OCI-LY7 (cell line): Measurements from ENCODE around the gene RPS3A. TPM values are rescaled to one million over a fixed set of nuclear protein-coding genes. Genes with fewer than 3 reads are reported as not detected.

Source experiments
- BruUV-seq: library from RNA; stranded (reverse); fragments of 400-500 nt; replicated peaks from 2 replicates; lab custom pipeline; 2021; lab: Mats Ljungman, UMichigan
- CTCF ChIA-PET: fragments of 300-600 bp; sonication (Branson Sonifier 250); formaldehyde crosslinking; loops from one replicate; lab custom pipeline; 2022; ENCODE audit warnings: antibody characterized with exemption; ENCODE audit not compliant: unreplicated experiment; lab: Charles Lee
- POLR2A ChIA-PET: fragments of 300-600 bp; sonication (Branson Sonifier 250); formaldehyde crosslinking; loops from one replicate; lab custom pipeline; 2022; ENCODE audit warnings: antibody characterized with exemption; lab: Charles Lee
- DNase-seq: peaks from one replicate; pipeline ENCODE4 v3.0.0-alpha.2; 2015; ENCODE audit warnings: low spot score
- H2AFZ ChIP-seq: fragments of 200-600 bp; sonication (generic), shearing (Covaris generic); 2 replicates; pipeline ENCODE4 v1.6.1; 2014; ENCODE audit warnings: mild to moderate bottlenecking, antibody characterized with exemption, low read length, moderate library complexity
- H3K27ac ChIP-seq: fragments of 200-600 bp; sonication (generic); 2 replicates; pipeline ENCODE4 v1.5.1; 2014; ENCODE audit warnings: mixed run types, low read depth, mild to moderate bottlenecking, moderate library complexity, low read length, inconsistent platforms; ENCODE audit not compliant: poor library complexity, severe bottlenecking
- H3K36me3 ChIP-seq: fragments of 200-600 bp; sonication (generic); 2 replicates; pipeline ENCODE4 v1.6.1; 2014; ENCODE audit warnings: mild to moderate bottlenecking, antibody characterized with exemption, low read length, moderate library complexity, mixed read lengths; ENCODE audit not compliant: insufficient read depth
- H3K4me1 ChIP-seq: fragments of 200-600 bp; sonication (generic); 2 replicates; pipeline ENCODE4 v1.5.1; 2014; ENCODE audit warnings: mild to moderate bottlenecking, low read length; ENCODE audit not compliant: insufficient read depth, poor library complexity, severe bottlenecking
- H3K4me2 ChIP-seq: fragments of 200-600 bp; sonication (generic); 2 replicates; pipeline ENCODE4 v1.6.1; 2014; ENCODE audit warnings: mild to moderate bottlenecking, low read length
- H3K4me3 ChIP-seq: fragments of 200-600 bp; sonication (generic); 2 replicates; pipeline ENCODE4 v1.5.1; 2014; ENCODE audit warnings: mild to moderate bottlenecking, low read depth, low read length; ENCODE audit not compliant: poor library complexity, severe bottlenecking
- H3K79me2 ChIP-seq: fragments of 200-600 bp; sonication (generic); 2 replicates; pipeline ENCODE4 v1.6.1; 2016; ENCODE audit warnings: low read depth, mild to moderate bottlenecking, low read length, moderate library complexity, mixed read lengths; ENCODE audit not compliant: insufficient read depth
- H3K9me2 ChIP-seq: fragments of 200-600 bp; sonication (generic); 2 replicates; pipeline ENCODE4 v1.6.1; 2016; ENCODE audit warnings: mild to moderate bottlenecking, low read length, mixed read lengths; ENCODE audit not compliant: insufficient read depth
- H3K9me3 ChIP-seq: fragments of 200-600 bp; sonication (generic); 2 replicates; pipeline ENCODE4 v1.6.1; 2014; ENCODE audit warnings: mild to moderate bottlenecking, mixed run types, low read length, mixed read lengths
- H4K20me1 ChIP-seq: fragments of 200-600 bp; sonication (generic); 2 replicates; pipeline ENCODE4 v1.6.1; 2014; ENCODE audit warnings: mild to moderate bottlenecking, antibody characterized with exemption, low read length, moderate library complexity, mixed read lengths; ENCODE audit not compliant: insufficient read depth
- EZH2phosphoT487 ChIP-seq: fragments of 200-600 bp; sonication (generic); IDR thresholded peaks from 2 replicates; pipeline ENCODE4 v1.6.1; 2018; ENCODE audit warnings: low read depth, borderline replicate concordance, mild to moderate bottlenecking, mixed run types, antibody characterized with exemption, low read length, moderate library complexity, mixed read lengths
- intact Hi-C: fragments of 100-400 bp; cut with micrococcal nuclease; formaldehyde crosslinking; loops from one replicate; pipeline ENCODE4 v1.10.0; 2022; ENCODE audit not compliant: unreplicated experiment
- total RNA-seq, 2 experiments: library from RNA; depleted of rRNA in 1 of 2; stranded (reverse); fragments of >200 nt in 1 of 2; shearing (Covaris generic) in 1 of 2; gene quantifications; 2 replicates each; pipeline ENCODE4 v1.2.3, GENCODE V29; 2014 to 2022
- TF ChIP-seq, protein P1 (sequence below): fragments of 200-600 bp; sonication (generic); conservative IDR thresholded peaks from 2 replicates; pipeline ENCODE4 v1.5.1; 2014; ENCODE audit warnings: mild to moderate bottlenecking, antibody characterized with exemption, low read length, moderate library complexity, mixed read lengths

Gene RPS3A
- total RNA-seq, 2 experiments from 2014 or later, result 2,759 to 2,852 TPM

DNA sequence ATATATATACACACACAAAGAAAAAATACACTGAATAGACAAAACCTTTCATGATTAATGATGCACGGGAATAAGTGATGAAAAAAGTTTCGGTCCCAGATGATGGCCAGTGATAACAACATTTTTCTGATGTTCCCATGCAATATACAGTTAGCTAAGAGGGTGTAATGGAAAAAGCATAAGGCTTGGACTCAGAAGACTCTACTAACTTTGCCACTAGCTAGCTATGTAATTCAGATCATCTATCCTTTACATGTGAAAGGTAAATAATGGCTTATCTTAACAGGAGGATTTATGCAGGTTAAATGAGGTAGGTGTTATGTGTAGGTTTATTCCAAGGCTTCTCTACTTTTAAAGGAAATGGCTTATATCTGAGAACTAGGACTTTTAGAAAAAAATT is 4.3 kb downstream of the RPS3A start:
- BruUV-seq, result no TSS peak
- no peak for TF ChIP-seq EZH2phosphoT487
- TF ChIP-seq, protein P1, sequence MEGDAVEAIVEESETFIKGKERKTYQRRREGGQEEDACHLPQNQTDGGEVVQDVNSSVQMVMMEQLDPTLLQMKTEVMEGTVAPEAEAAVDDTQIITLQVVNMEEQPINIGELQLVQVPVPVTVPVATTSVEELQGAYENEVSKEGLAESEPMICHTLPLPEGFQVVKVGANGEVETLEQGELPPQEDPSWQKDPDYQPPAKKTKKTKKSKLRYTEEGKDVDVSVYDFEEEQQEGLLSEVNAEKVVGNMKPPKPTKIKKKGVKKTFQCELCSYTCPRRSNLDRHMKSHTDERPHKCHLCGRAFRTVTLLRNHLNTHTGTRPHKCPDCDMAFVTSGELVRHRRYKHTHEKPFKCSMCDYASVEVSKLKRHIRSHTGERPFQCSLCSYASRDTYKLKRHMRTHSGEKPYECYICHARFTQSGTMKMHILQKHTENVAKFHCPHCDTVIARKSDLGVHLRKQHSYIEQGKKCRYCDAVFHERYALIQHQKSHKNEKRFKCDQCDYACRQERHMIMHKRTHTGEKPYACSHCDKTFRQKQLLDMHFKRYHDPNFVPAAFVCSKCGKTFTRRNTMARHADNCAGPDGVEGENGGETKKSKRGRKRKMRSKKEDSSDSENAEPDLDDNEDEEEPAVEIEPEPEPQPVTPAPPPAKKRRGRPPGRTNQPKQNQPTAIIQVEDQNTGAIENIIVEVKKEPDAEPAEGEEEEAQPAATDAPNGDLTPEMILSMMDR, result no peak
- H3K4me3 ChIP-seq, result no peak overlapping the region
- H2AFZ ChIP-seq, result no peak overlapping the region
- H3K9me2 ChIP-seq, result no peaks in the 10 kb centered on the region
- intact Hi-C loops, result no loop called here
- peaks cover 90% of the 10 kb centered on the region for H3K36me3 ChIP-seq
- H3K79me2 ChIP-seq, result peaks cover 59% of the 10 kb centered on the region
- POLR2A ChIA-PET, result no interaction called here
- H4K20me1 ChIP-seq, result peaks cover 33% of the 10 kb centered on the region
- CTCF ChIA-PET, result no interaction called here
- peaks cover 21% of the 10 kb centered on the region for H3K4me1 ChIP-seq
- H3K9me3 ChIP-seq, result no peaks in the 10 kb centered on the region
- DNase-seq, result no peak
- H3K27ac ChIP-seq, result no peak overlapping the region
- H3K4me2 ChIP-seq, result no peak overlapping the region; the same call in 1 of the 2 replicates

DNA sequence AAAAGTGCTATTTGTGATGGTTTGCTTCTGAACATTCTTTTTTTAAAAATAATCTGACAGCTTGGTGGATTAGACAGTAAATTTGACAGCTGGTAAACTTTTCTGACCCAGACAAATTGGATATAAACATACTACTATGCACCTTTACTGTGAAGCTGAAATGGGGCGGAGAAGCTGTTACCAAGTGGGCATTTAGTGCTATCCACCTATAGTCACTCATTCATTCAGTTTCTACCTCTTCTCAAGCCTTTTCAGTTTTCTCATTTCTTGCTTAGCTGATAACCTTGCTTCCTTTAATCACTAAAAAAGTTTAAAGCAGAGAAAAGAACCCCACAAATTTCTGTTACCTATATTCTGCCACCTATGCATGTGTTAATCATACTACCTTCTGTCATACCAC is 5.2 kb downstream of the RPS3A start:
- no peak for TF ChIP-seq EZH2phosphoT487
- TF ChIP-seq, protein P1, result no peak
- Histone ChIP-seq H3K4me1 (peaks cover 16% of the 10 kb centered on the region), H3K79me2 (peaks cover 57% of the 10 kb centered on the region), H3K4me3 (no peak overlapping the region), H3K4me2 (no peak overlapping the region), H2AFZ (no peak overlapping the region), H3K9me3 (no peaks in the 10 kb centered on the region), H3K36me3 (peaks cover 96% of the 10 kb centered on the region), H3K27ac (no peak overlapping the region), H4K20me1 (peaks cover 33% of the 10 kb centered on the region), H3K9me2 (no peaks in the 10 kb centered on the region)
- no peak for DNase-seq
- no TSS peak for BruUV-seq
- ChIA-PET CTCF (no interaction called here), POLR2A (interaction anchor here (0.6 to 1.2 kb wide), 3 partner anchors 10 to 1012 kb away, joined by 3 read pairs; no protein-coding TSS in a partner anchor)
- intact Hi-C loops, result no loop called here

DNA sequence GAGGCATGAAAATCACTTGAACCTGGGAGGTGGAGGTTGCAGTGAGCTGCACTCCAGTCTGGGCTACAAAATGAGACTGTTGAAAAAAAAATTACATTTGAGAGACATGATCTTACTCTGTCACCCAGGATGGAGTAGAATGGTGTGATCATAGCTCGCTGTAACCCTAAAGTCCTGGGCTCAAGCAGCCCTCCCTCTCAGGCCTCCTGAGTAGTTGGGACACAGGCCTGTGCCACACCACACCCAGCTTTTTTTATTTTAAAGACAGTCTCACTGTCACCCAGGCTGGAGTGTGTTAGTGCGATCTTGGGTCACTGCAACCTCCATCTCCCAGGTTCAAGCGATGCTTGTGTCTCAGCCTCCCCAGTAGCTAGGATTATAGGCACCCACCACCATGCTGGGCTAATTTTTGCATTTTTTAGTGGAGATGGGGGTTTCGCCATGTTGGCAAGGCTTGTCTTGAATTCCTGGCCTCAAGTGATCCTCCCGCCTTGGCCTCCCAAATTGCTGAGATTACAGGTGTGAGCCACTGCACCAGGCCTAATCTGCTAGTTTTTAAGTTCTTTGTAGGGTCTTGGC is 6.1 kb downstream of the RPS3A start:
- Histone ChIP-seq H3K9me2 (no peaks in the 10 kb centered on the region), H3K4me2 (no peak overlapping the region), H4K20me1 (peaks cover 30% of the 10 kb centered on the region), H2AFZ (no peak overlapping the region), H3K4me3 (no peak overlapping the region), H3K79me2 (peaks cover 48% of the 10 kb centered on the region), H3K36me3 (peaks cover 95% of the 10 kb centered on the region), H3K9me3 (no peaks in the 10 kb centered on the region), H3K4me1 (peaks cover 16% of the 10 kb centered on the region), H3K27ac (no peak overlapping the region)
- intact Hi-C loops, result no loop called here
- ChIA-PET POLR2A (interaction anchor here (0.7 to 1.2 kb wide), 2 partner anchors 9 to 1616 kb away, joined by 3 read pairs; no protein-coding TSS in a partner anchor), CTCF (no interaction called here)
- no TSS peak for BruUV-seq
- no peak for TF ChIP-seq EZH2phosphoT487
- TF ChIP-seq, protein P1, result no peak
- no peak for DNase-seq
